Putamen (tissue), 1 donor: ENCODE data around the gene TSPOAP1.

Experiments used
- DNase-seq: peaks from one replicate; pipeline ENCODE4 v3.0.0-alpha.2; 2016; ENCODE audit warnings: low spot score

The TSPOAP1 gene

DNA sequence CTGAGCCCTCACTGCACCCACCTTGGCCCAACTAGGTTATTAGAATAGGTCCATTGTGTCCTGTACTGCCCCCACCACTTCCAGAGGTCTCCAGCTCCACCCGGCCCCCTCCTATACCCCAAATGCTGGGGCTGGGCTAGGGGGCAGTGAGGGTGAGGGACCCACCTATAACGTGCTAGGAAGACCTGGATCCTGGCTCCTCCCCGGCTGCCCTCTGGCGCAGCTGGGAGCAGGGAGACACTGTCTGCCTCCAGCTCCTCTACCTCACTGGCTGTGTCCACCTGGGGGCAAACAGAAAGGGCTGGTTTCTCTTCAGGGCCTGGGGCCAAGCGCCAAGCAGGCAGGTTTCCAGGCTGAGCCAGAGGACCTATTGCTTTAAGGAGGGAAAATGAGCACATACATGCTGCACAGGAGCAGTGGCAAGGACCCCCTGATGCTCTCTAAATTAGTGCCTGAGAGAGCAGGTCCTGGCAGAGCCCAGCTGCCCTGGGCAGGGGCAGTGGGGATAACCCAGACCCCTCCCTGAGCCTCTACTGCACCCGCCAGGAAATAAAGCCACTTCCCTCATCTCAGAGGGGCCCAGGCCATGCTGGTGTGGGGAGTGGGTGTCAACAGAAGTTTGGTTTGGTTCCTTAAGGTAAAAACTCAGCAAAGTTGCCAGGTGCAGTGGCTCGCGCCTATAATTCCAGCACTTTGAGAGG lies 12.2 kb downstream of the TSPOAP1 start:
- DNase-seq, result no peak

DNA sequence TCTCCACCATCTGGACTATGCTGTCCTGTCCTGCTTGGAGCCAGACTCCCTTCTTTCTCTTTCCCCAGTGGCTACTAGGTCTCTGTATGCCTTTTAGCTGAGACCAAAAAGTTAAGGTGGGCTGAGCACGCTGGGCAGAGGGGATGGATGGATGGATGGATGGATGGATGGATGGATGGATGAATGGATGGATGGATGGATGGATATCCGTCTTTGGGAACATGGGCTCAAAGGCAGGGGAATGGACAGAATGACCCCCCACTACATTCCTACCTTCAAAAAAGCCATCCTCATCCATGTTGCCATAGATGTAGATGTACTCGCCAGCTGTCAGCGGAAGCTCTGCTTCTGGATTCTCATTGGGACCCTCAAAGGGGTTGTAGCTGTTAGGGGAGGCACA lies 12.8 kb downstream of the TSPOAP1 start:
- DNase-seq, result no peak

GRCh38 chr17:58315281-58315711 lies 13.3 kb downstream of the TSPOAP1 start:
- DNase-seq, result no peak

GRCh38 chr17:58314706-58315015 lies 13.9 kb downstream of the TSPOAP1 start:
- DNase-seq, result no peak

DNA sequence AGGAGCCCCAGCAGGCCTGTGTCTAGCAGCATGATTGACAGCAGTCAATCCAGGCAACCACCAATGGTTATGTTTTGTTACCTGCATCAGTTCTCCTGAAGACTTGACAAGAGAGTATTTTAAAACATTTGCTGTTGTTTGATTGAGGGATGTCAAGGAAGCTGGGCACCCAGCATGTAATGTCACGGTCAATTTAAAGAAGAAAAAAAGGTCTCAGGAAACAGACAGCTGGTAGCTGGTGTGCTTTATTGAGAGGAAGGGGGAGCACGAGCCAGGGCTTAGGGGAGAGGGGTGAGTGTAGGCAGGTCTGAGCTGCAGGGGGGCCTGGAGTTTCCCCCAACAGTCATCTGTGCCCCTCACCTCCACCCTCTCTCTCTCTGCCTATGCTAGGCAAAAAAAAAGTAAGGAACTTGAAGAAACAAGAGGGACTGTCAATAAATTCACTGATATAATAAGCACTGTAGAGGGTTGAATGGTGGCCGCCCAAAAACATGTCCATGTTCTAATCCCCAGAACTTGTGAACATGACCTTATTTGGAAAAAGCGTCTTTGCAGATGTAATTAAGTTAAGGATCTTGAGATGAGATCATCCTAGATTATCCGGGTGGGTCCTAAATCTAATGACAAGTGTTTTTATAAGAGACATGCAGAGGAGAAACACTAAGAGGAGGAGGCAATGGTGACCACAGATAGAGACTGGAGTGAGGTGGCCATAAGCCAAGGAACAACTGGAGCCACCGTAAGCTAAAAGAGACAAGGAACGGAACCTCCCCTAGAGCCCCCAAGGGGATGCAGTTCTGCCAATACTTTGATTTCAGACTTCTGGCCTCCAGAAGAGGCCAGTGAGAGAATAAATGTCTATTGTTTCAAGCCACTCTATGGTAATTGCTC lies 14.5 kb downstream of the TSPOAP1 start:
- DNase-seq, result no peak

DNA sequence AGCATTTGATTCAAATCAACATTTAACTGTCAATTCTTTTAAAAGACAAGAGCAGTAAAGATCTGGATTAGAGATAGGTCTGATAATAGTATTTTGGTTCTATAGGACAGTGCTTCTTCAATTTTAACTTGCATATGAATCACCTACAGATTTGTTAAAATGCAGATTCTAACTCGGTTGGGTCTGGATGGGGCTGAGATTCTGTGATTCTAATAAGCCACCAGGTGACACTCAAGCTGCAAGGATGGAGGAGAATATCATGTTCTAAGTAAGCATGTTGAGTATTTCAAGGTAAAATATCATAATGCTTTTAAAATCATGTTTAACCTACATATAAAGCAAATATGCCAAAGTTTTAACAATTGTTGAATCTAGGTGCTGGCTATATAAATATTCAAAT lies 15.8 kb downstream of the TSPOAP1 start:
- no peak for DNase-seq

- DNase-seq, result no peak
Observed at GRCh38 chr17:58312021-58312630, 16.5 kb downstream of the TSPOAP1 start.

DNA sequence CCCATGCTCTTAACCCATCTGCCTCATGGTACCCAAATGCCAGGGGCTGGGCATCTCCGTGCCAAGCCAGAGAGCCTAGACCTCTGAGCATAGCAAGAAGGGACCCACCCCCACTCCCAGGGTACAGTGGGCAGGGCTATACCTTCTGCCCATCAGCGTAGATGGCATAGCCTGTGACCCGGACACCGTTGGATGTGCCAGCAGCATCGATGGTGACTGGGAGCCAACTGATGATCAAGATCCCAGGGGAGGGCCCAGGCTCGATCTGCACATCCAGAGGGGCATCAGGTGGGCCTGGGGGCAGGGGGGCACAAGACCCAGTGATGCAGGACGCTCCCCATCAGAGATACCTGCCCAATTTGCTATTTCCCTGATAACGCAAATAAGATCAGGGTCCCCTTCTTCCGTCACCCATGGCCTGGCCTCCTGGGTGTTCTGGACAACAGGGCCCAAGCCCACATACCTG lies 17.1 kb downstream of the TSPOAP1 start:
- DNase-seq, result no peak

- no peak for DNase-seq
Observed at GRCh38 chr17:58310511-58311428, 17.8 kb downstream of the TSPOAP1 start.

DNA sequence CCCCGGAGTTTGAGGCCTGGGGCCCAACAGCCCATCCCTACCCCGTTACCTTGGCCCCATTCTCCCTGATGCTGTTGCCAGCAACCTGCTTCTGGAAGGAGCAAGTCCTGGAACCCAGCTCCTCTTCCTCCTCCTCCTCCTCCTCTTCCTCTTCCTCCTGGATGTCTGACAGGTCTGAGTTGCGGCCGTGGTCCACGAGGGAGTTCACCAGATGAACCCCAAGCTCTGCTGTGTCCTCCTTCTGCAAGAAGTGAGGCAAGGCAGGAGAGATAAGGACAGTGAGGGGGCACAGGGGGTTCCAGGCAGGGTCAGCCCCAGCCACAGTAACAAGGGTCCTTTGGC lies 18.7 kb downstream of the TSPOAP1 start:
- DNase-seq, result no peak

DNA sequence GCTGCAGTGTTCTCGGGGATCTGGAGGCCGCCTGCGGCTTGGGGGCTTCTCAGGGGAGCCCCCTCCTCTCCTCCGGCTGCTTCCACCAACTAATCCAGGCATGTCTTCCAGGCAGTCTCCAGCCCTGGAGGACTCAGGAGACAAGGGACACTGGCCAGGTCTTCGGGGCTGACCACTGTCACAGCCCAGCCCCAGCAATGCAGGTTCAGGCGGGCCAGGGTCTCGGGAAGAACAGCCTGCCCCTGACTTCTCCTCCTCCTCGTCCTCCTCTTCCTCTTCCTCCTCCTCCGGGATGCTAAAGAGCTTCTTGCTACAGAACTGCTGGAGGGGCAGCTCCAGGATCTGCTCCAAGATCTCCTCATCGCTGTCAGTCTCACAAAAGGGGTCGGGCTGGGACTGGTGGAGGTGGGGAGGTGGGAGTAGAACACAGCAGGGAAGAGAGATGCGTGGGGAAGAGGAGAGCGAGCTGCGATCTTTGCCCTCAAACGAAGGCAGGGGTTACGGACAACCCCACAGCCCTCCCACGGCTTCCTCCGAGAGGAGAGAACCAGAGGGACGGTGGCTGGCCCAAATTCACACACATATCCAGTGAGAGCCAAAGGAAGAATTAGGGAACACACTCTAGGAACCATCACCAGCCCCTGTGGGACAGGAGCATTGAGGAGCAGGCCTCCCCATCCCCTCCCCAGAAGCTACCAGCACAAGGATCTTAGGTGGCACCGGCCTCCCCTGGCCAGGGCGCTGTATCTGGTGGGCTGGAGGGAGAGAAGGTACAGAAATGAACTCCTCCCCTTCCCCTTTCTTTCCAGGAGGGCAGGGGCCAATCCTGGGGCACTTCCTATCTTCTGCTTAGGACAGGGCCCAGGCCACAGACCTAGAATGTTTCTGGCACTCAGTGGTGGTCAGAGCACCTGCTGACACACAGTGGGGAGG lies 19.3 kb downstream of the TSPOAP1 start:
- no peak for DNase-seq

- DNase-seq, result no peak
Observed at GRCh38 chr17:58308173-58308984, 20.2 kb downstream of the TSPOAP1 start.

- DNase-seq, result no peak
Observed at GRCh38 chr17:58307468-58308172, 21.0 kb downstream of the TSPOAP1 start.

DNA sequence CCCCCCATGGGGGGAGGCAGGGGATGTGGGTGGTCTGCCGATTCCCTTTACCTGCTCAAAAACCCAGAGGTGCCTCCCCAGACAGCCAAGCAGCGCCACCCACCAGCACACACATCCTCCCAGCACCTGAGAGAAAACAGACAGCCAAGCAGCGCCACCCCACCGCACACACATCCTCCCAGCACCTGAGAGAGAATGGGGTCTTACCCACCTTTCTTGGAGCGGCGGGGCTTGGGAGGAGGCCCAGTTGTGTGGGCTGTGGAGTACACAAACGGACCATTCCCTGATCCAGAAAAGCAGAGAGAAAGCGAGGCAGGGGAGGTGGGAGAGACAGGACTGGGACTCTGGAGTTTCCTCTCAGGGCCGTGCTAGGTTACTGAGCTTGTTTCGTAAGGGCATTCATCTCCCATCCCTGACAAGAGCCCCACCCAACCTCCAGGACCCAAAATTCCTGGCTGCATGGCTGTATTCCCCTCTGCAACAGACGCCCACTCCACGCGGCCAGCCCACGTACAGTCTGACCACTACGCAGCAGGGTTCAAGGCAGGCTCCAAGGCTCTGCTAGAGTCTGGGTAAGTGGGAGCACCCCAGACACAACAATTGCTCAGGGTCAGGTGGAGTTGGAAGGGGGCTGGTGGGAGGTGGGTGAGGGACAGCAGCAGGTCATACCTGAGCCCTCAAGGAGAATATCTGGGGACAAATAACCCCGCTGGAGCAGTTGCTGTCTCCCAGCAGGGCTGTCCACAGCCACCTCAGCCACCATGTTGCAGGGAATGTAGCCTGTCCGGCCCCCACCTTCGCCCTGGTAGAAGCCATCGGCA lies 22.3 kb downstream of the TSPOAP1 start:
- no peak for DNase-seq

- DNase-seq, result no peak
Observed at GRCh38 chr17:58305626-58306025, 23.0 kb downstream of the TSPOAP1 start.

- no peak for DNase-seq
Observed at GRCh38 chr17:58304750-58305486, 23.7 kb downstream of the TSPOAP1 start.

GRCh38 chr17:58303971-58304749 lies 24.4 kb downstream of the TSPOAP1 start:
- DNase-seq, result no peak
